Measurements from ENCODE around the gene NCAM1.

DNA sequence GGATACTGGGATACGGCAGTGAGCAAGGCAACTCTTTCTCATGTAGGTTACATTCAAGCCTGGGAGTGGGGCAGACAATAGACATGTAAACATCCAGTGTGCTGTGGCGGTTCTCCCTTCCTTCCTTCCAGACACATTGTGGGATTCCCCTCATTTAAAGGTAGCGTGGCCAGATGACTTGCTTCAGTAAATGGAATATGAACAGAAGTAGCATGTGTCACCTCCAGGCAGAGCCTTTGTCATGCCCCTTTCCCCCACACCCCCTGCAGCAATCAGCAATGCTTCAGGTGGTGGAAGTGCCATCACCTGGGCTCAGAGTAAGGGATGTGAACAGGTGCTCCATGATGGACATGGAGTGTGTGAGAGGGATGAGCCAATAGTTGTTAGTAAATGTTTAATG lies 318.4 kb downstream of the NCAM1 start:
- no peak for TF ChIP-seq CTCF (conservative IDR thresholded peaks at IDR 0.05 in 1 of 2, IDR thresholded peaks at IDR 0.05 in 1 of 2; ENCODE audit: low read depth in 1 of 2, low read length in 2 of 2)
- TF ChIP-seq EZH2 (IDR thresholded peaks at IDR 0.05; ENCODE audit: low read length, missing control alignments) = no peak

Measured in fibroblast of lung (primary cell).